ENCODE data around the gene KCNAB2.

GRCh38 chr1:6112690-6113005 is 67.0 kb downstream of the KCNAB2 start:
- TF ChIP-seq NFIC (IDR thresholded peaks at IDR 0.05; ENCODE audit: borderline replicate concordance) (no peak), RCOR1 (IDR thresholded peaks at IDR 0.05; ENCODE audit: low read length) (no peak), RFX5 (IDR thresholded peaks at IDR 0.05; ENCODE audit: low read length) (no peak), USF1 (IDR thresholded peaks at IDR 0.05; ENCODE audit: borderline replicate concordance, low read depth) (no peak), CTCF (IDR thresholded peaks at IDR 0.05) (no peak), TAF1 (IDR thresholded peaks at IDR 0.05; ENCODE audit: borderline replicate concordance, low read depth, low read length) (no peak), POLR2AphosphoS5 (IDR thresholded peaks at IDR 0.05; ENCODE audit: low read depth, low read length) (no peak), TEAD4 (IDR thresholded peaks at IDR 0.05; ENCODE audit: borderline replicate concordance, insufficient read depth) (no peak), USF2 (IDR thresholded peaks at IDR 0.05; ENCODE audit: borderline replicate concordance, low read depth, low read length) (no peak), MAX (IDR thresholded peaks at IDR 0.05; ENCODE audit: low read depth) (no peak), EZH2phosphoT487 (IDR thresholded peaks at IDR 0.05; ENCODE audit: borderline replicate concordance, low read depth) (no peak), RAD21 (IDR thresholded peaks at IDR 0.05; ENCODE audit: low read length) (no peak), EP300 (IDR thresholded peaks at IDR 0.05; ENCODE audit: borderline replicate concordance in 1 of 2, low read depth in 1 of 2, low read length in 1 of 2) (no peak), FOXM1 (IDR thresholded peaks at IDR 0.05; ENCODE audit: low read depth) (no peak)
